DND-41 (cell line): ENCODE measurements around the gene AHNAK2.

Experiments used
- ATAC-seq: fragments of 200-7000 bp; cut with Tn5 transposase; 3 replicates; pipeline ENCODE4 v1.9.1; 2021; ENCODE audit warnings: low read depth; ENCODE audit not compliant: insufficient read depth
- DNase-seq: peaks from one replicate; pipeline ENCODE4 v3.0.0-alpha.2; 2020
- H2AFZ ChIP-seq: 2 replicates; pipeline ENCODE4 v1.6.0; 2012; ENCODE audit warnings: low read depth, low read length
- H3K27ac ChIP-seq: 2 replicates; pipeline ENCODE4 v1.5.1; 2012; ENCODE audit warnings: low read length, inconsistent platforms
- H3K27me3 ChIP-seq: fragments of 200-600 bp; sonication (generic); 2 replicates; pipeline ENCODE4 v1.6.0; 2012; ENCODE audit warnings: low read length, mild to moderate bottlenecking, inconsistent platforms; ENCODE audit not compliant: insufficient read depth, poor library complexity
- H3K36me3 ChIP-seq: 2 replicates; pipeline ENCODE4 v1.5.1; 2012; ENCODE audit warnings: low read length, inconsistent platforms; ENCODE audit not compliant: insufficient read depth
- H3K4me1 ChIP-seq: 2 replicates; pipeline ENCODE4 v1.5.1; 2012; ENCODE audit warnings: mild to moderate bottlenecking, low read length; ENCODE audit not compliant: insufficient read depth
- H3K4me2 ChIP-seq: 2 replicates; pipeline ENCODE4 v1.6.0; 2012; ENCODE audit warnings: mild to moderate bottlenecking, moderate library complexity, low read length, inconsistent platforms; ENCODE audit not compliant: insufficient read depth
- H3K4me3 ChIP-seq, 2 experiments: fragments of 200-600 bp in 1 of 2; shearing (Covaris generic) in 1 of 2; 2 replicates each; pipeline ENCODE4 v1.5.1; 2012 to 2016; ENCODE audit warnings: inconsistent platforms in 2 of 2, low read length in 2 of 2, mild to moderate bottlenecking in 2 of 2, low read depth in 1 of 2, moderate library complexity in 1 of 2
- H3K79me2 ChIP-seq: 2 replicates; pipeline ENCODE4 v1.6.0; 2012; ENCODE audit warnings: low read length, inconsistent platforms; ENCODE audit not compliant: insufficient read depth
- H3K9ac ChIP-seq: 2 replicates; pipeline ENCODE4 v1.6.0; 2012; ENCODE audit warnings: low read depth, mild to moderate bottlenecking, inconsistent platforms, low read length, moderate library complexity
- H3K9me3 ChIP-seq: 2 replicates; pipeline ENCODE4 v1.5.1; 2012; ENCODE audit warnings: low read length, moderate library complexity, mild to moderate bottlenecking, inconsistent platforms; ENCODE audit not compliant: insufficient read depth, severe bottlenecking
- H4K20me1 ChIP-seq: 2 replicates; pipeline ENCODE4 v1.6.0; 2012; ENCODE audit warnings: low read length; ENCODE audit not compliant: insufficient read depth
- EZH2 ChIP-seq: IDR thresholded peaks from 3 replicates; pipeline ENCODE4 v1.6.1; 2012; ENCODE audit warnings: borderline replicate concordance, low read depth, mild to moderate bottlenecking, moderate library complexity, low read length, inconsistent platforms; ENCODE audit not compliant: severe bottlenecking
- TF ChIP-seq, protein P1 (sequence below): IDR thresholded peaks from 2 replicates; pipeline ENCODE4 v1.5.1; 2012; ENCODE audit warnings: borderline replicate concordance, low read length, moderate library complexity, mild to moderate bottlenecking; ENCODE audit not compliant: poor library complexity, severe bottlenecking; ENCODE audit errors: extremely low read depth

AHNAK2 gene

DNA sequence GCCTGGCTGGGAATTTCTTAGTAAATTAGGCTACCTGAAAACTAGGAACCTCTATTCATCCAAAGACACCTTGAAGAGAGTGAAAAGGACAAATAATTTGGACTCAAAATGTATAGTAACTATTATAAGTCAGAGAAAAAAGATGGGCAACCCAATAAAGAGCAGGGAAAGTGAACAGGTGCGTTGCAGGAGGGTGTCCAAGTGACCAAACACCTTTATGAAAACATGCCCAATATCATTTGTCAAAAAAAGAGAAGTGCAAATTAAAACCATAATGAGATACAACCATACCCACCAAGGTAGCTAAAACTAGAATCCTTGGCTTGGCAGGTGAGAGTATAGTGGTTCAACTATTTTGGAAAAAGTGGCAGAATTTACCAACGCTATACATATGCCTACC is 78.4 kb downstream of the AHNAK2 start:
- no peak overlapping the region for H3K4me3 ChIP-seq
- no peaks in the 10 kb centered on the region for H3K4me1 ChIP-seq
- peaks cover 4% of the 10 kb centered on the region for H3K27me3 ChIP-seq
- no peak overlapping the region for H3K27ac ChIP-seq
- no peak for TF ChIP-seq EZH2
- TF ChIP-seq, protein P1, sequence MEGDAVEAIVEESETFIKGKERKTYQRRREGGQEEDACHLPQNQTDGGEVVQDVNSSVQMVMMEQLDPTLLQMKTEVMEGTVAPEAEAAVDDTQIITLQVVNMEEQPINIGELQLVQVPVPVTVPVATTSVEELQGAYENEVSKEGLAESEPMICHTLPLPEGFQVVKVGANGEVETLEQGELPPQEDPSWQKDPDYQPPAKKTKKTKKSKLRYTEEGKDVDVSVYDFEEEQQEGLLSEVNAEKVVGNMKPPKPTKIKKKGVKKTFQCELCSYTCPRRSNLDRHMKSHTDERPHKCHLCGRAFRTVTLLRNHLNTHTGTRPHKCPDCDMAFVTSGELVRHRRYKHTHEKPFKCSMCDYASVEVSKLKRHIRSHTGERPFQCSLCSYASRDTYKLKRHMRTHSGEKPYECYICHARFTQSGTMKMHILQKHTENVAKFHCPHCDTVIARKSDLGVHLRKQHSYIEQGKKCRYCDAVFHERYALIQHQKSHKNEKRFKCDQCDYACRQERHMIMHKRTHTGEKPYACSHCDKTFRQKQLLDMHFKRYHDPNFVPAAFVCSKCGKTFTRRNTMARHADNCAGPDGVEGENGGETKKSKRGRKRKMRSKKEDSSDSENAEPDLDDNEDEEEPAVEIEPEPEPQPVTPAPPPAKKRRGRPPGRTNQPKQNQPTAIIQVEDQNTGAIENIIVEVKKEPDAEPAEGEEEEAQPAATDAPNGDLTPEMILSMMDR: no peak
- H2AFZ ChIP-seq: no peak overlapping the region
- ATAC-seq (no peak), DNase-seq (no peak)
- no peaks in the 10 kb centered on the region; the same call in 1 of the 2 replicates for H4K20me1 ChIP-seq
- no peak overlapping the region for H3K9ac ChIP-seq
- H3K79me2 ChIP-seq: no peaks in the 10 kb centered on the region
- H3K4me2 ChIP-seq: no peak overlapping the region
- no peaks in the 10 kb centered on the region for H3K9me3 ChIP-seq
- H3K36me3 ChIP-seq: no peaks in the 10 kb centered on the region

DNA sequence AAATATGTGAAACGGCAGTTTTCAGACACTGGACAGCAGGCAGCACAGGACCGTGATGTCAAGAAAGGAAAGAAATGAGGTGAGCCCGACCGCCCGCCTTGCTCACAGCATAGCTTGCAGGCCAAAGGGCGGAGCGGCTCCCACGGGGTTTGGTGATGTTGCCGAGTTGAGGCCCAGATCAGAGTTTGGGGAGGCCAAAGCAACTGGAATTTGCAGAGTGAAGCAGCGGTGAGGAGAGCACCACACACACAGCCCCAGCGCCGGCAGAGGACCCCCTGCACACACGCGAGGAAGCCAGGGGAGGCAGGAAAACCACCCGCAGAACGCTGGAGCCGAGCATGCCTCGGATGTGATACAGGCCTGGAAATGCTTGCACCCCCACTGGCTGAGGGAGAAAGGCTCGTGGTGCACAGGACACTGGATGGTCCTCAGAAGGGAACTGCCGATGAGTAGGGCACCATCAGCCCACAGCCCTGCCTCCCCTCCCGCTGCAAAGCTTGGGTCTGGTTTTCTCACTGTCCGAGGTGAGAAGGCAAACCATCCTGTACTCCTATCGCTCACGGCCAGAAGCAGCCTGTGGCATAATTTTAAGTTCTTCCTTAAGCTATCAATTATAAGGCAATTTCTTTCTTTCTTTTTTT is 79.2 kb downstream of the AHNAK2 start:
- DNase-seq: no peak
- H3K36me3 ChIP-seq: no peaks in the 10 kb centered on the region
- H3K4me3 ChIP-seq: no peak overlapping the region
- TF ChIP-seq, protein P1: no peak
- no peak for TF ChIP-seq EZH2
- no peaks in the 10 kb centered on the region; the same call in 1 of the 2 replicates for H4K20me1 ChIP-seq
- H3K27me3 ChIP-seq: no peaks in the 10 kb centered on the region
- H3K9ac ChIP-seq: no peak overlapping the region
- H3K4me2 ChIP-seq: no peak overlapping the region
- H3K27ac ChIP-seq: no peak overlapping the region
- no peak overlapping the region for H2AFZ ChIP-seq
- no peak for ATAC-seq
- no peaks in the 10 kb centered on the region for H3K9me3 ChIP-seq
- no peaks in the 10 kb centered on the region for H3K79me2 ChIP-seq
- no peaks in the 10 kb centered on the region for H3K4me1 ChIP-seq

DNA sequence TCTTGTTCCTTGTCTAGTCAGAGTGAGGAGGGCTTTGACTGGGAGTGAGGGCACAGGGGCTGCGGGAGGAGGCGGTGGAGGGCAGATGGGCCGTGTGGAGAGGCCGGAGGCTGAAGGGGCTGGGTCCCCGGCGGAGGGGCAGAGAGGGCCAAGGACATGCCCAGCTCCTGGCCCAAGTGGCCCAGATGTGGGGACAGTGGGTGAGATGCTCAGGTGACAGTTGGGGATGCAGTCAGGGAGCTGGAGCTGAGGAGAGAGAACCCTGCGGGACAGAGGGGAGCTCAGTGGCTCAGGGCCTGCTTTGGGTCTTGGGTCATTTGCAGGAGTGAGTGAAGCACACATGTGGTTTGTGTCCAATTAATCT is 80.0 kb downstream of the AHNAK2 start:
- H4K20me1 ChIP-seq: no peaks in the 10 kb centered on the region; the same call in 1 of the 2 replicates
- TF ChIP-seq, protein P1: no peak
- TF ChIP-seq EZH2: no peak
- H3K79me2 ChIP-seq: no peaks in the 10 kb centered on the region
- DNase-seq: no peak
- no peaks in the 10 kb centered on the region for H3K27me3 ChIP-seq
- no peak for ATAC-seq
- no peak overlapping the region for H3K4me3 ChIP-seq
- no peak overlapping the region for H2AFZ ChIP-seq
- no peaks in the 10 kb centered on the region for H3K36me3 ChIP-seq
- no peaks in the 10 kb centered on the region for H3K4me1 ChIP-seq
- H3K9me3 ChIP-seq: no peaks in the 10 kb centered on the region
- no peak overlapping the region for H3K4me2 ChIP-seq
- H3K27ac ChIP-seq: no peak overlapping the region
- no peak overlapping the region for H3K9ac ChIP-seq
